ENCODE data around the gene FBXO11. TPM values are rescaled to one million over a fixed set of nuclear protein-coding genes. Genes with fewer than 3 reads are reported as not detected.

Gene FBXO11
- total RNA-seq, 1 experiment from 2014 or later: 43.8 TPM

- Mint-ChIP-seq H3K27ac (no peak overlapping the region), H3K36me3 (peaks cover 75% of the 10 kb centered on the region), H3K27me3 (ENCODE audit: low read depth) (no peaks in the 10 kb centered on the region), H3K4me3 (no peak overlapping the region), H3K9me3 (no peaks in the 10 kb centered on the region), H3K4me1 (no peaks in the 10 kb centered on the region)
- DNase-seq (ENCODE audit: low spot score) (no peak), ATAC-seq (no peak)
- CTCF ChIA-PET: no interaction called here
- POLR2A ChIA-PET: interaction anchor here (0.6 kb wide), 1 partner anchor 42 kb away, joined by 7 read pairs; no protein-coding TSS in a partner anchor
- no peak for TF ChIP-seq CREB1 (CRISPR knock-in tag; IDR thresholded peaks at IDR 0.05)
- no peak for TF ChIP-seq ZNF138 (CRISPR knock-in tag; conservative IDR thresholded peaks at IDR 0.05)
- no peak for TF ChIP-seq ESRRA (CRISPR knock-in tag; IDR thresholded peaks at IDR 0.05; ENCODE audit: borderline replicate concordance)
- no peak for TF ChIP-seq ZNF425 (CRISPR knock-in tag; conservative IDR thresholded peaks at IDR 0.05)
- no peak for TF ChIP-seq ZNF512 (CRISPR knock-in tag; IDR thresholded peaks at IDR 0.05; ENCODE audit: borderline replicate concordance)
- TF ChIP-seq E2F5 (CRISPR knock-in tag; IDR thresholded peaks at IDR 0.05): no peak
- TF ChIP-seq ZMAT4 (CRISPR knock-in tag; IDR thresholded peaks at IDR 0.05): no peak
- TF ChIP-seq MYBL2 (CRISPR knock-in tag; IDR thresholded peaks at IDR 0.05): no peak
- no peak for TF ChIP-seq FOXP1 (CRISPR knock-in tag; IDR thresholded peaks at IDR 0.05; ENCODE audit: borderline replicate concordance)
- no peak for TF ChIP-seq ETV6 (CRISPR knock-in tag; IDR thresholded peaks at IDR 0.05)
- TF ChIP-seq E2F1 (CRISPR knock-in tag; IDR thresholded peaks at IDR 0.05): no peak
- no peak for TF ChIP-seq NR3C1 (CRISPR knock-in tag; conservative IDR thresholded peaks at IDR 0.05; ENCODE audit: low read depth)
- TF ChIP-seq SOX15 (CRISPR knock-in tag; IDR thresholded peaks at IDR 0.05): no peak
Observed at GRCh38 chr2:47818777-47819176, 87.5 kb downstream of the FBXO11 start.

- TF ChIP-seq USF1 (CRISPR knock-in tag; IDR thresholded peaks at IDR 0.05): no peak
- TF ChIP-seq ZNF532 (CRISPR knock-in tag; IDR thresholded peaks at IDR 0.05; ENCODE audit: borderline replicate concordance): no peak
- Mint-ChIP-seq H3K27me3 (ENCODE audit: low read depth) (no peaks in the 10 kb centered on the region), H3K27ac (no peak overlapping the region; the same call in 1 of the 2 replicates), H3K4me3 (no peak overlapping the region), H3K36me3 (peaks cover 61% of the 10 kb centered on the region), H3K4me1 (no peaks in the 10 kb centered on the region), H3K9me3 (no peaks in the 10 kb centered on the region)
- DNase-seq (ENCODE audit: low spot score) (no peak), ATAC-seq (no peak; the same call in 1 of the 2 replicates)
- CTCF ChIA-PET: no interaction called here
- POLR2A ChIA-PET: interaction anchor here (1.1 kb wide), 1 partner anchor 14 kb away, joined by 3 read pairs; no protein-coding TSS in a partner anchor
Observed at GRCh38 chr2:47815764-47816163, 90.5 kb downstream of the FBXO11 start.
